Breast epithelium (tissue), 4 donors: ENCODE measurements around the gene BANF1. TPM values are rescaled to one million over a fixed set of nuclear protein-coding genes. Genes with fewer than 3 reads are reported as not detected.

Source experiments
- DNase-seq, 2 donors: peaks; one replicate each; pipeline ENCODE4 v3.0.0-alpha.2; 2019; ENCODE audit warnings: low spot score in 2 of 2
- H3K27ac ChIP-seq, 2 donors: fragments of 200-600 bp; sonication (generic) in 1 of 2; one replicate each; pipeline ENCODE4 v1.5.1; 2016 to 2019; ENCODE audit warnings: mild to moderate bottlenecking in 1 of 2
- H3K27me3 ChIP-seq, 2 donors: fragments of 200-600 bp; sonication (generic) in 1 of 2; one replicate each; pipeline versions ENCODE4 v1.5.1 to v1.6.0; 2017 to 2019; ENCODE audit warnings: control low read depth in 1 of 2, mild to moderate bottlenecking in 1 of 2
- H3K36me3 ChIP-seq: fragments of 200-600 bp; one replicate; pipeline ENCODE4 v1.5.1; 2019
- H3K4me1 ChIP-seq, 2 donors: fragments of 200-600 bp; sonication (generic); one replicate each; pipeline ENCODE4 v1.5.1; 2016 to 2019; ENCODE audit warnings: control low read depth in 1 of 2
- H3K4me3 ChIP-seq, 3 donors: fragments of 200-600 bp; sonication (generic); 1 replicate in 2 of 3; 2 replicates in 1 of 3; pipeline ENCODE4 v1.5.1; 2016 to 2019; ENCODE audit warnings: mild to moderate bottlenecking in 3 of 3, moderate library complexity in 2 of 3
- H3K9me3 ChIP-seq, 2 donors: fragments of 200-600 bp; sonication (generic) in 1 of 2; one replicate each; pipeline ENCODE4 v1.5.1; 2016 to 2019; ENCODE audit warnings: control low read depth in 1 of 2
- CTCF ChIP-seq, 3 donors: fragments of 450-650 bp; IDR thresholded peaks; one replicate each; pipeline ENCODE4 v1.5.1; 2016 to 2017; ENCODE audit warnings: antibody characterized with exemption in 3 of 3, mild to moderate bottlenecking in 3 of 3, moderate library complexity in 3 of 3
- POLR2A ChIP-seq: fragments of 450-650 bp; IDR thresholded peaks from one replicate; pipeline ENCODE4 v1.6.1; 2016; ENCODE audit warnings: antibody characterized with exemption, mild to moderate bottlenecking, moderate library complexity
- POLR2AphosphoS5 ChIP-seq, 3 donors: sonication (generic); formaldehyde crosslinking; IDR thresholded peaks; one replicate each; pipeline ENCODE4 v1.6.1; 2017; ENCODE audit warnings: antibody characterized with exemption in 3 of 3
- intact Hi-C: fragments of 100-400 bp; cut with DNase I; formaldehyde crosslinking; loops from one replicate; pipeline ENCODE4 v1.15.1; 2023; ENCODE audit warnings: low total_unique reads
- total RNA-seq, 3 donors: library from RNA; depleted of rRNA; stranded (reverse); fragments of >200 nt; gene quantifications; one replicate each; pipeline ENCODE4 v1.1.0, GENCODE V29; 2016

Gene BANF1
- total RNA-seq, 3 donors from 2014 or later, result 15.7 to 42.0 (median 37.4) TPM

- H3K9me3 ChIP-seq, result no peaks in the 10 kb centered on the region
- no peak for DNase-seq
- no peak for TF ChIP-seq POLR2AphosphoS5 (IDR thresholded peaks at IDR 0.05)
- TF ChIP-seq POLR2A, result no peak
- no peak for TF ChIP-seq CTCF (IDR thresholded peaks at IDR 0.05)
- peak within 1 kb of the TSS; percentile 70 to 71 for H3K27ac ChIP-seq
- H3K27me3 ChIP-seq, result peaks cover 0 to 6% of the 10 kb centered on the region in 2 donors
- peaks cover 0 to 9% of the 10 kb centered on the region in 2 donors for H3K4me1 ChIP-seq
- intact Hi-C loops, result no loop called here
- H3K4me3 ChIP-seq, result peak within 1 kb of the TSS in 2 of 3 donors; percentile 38 to 68
- no peaks in the 10 kb centered on the region for H3K36me3 ChIP-seq
Measured at GRCh38 chr11:66011785-66012303, 9.5 kb downstream of the BANF1 start, which contains the start of gene CST6. CST6 (plus strand) TSS chr11:66012008; CDS start chr11:66012045, 37 bp downstream.

GRCh38 chr11:66012371-66012945 is 10.2 kb downstream of the BANF1 start:
- Histone ChIP-seq H3K9me3 (no peaks in the 10 kb centered on the region), H3K4me1 (peaks cover 0 to 9% of the 10 kb centered on the region in 2 donors), H3K4me3 (peak overlapping the region in 2 of 3 donors; percentile 38 to 68), H3K27me3 (peaks cover 0 to 6% of the 10 kb centered on the region in 2 donors), H3K36me3 (no peaks in the 10 kb centered on the region), H3K27ac (peak overlapping the region in 1 of 2 donors; percentile 45)
- DNase-seq, result no peak
- intact Hi-C loops, result no loop called here
- TF ChIP-seq CTCF (IDR thresholded peaks at IDR 0.05) (no peak), POLR2AphosphoS5 (IDR thresholded peaks at IDR 0.05) (no peak), POLR2A (no peak)

- peaks cover 0 to 6% of the 10 kb centered on the region in 2 donors for H3K27me3 ChIP-seq
- peak overlapping the region in 1 of 2 donors; percentile 45 for H3K27ac ChIP-seq
- peak in 1 of 2 donors; percentile 72 for DNase-seq
- intact Hi-C loops, result no loop called here
- peaks cover 0 to 9% of the 10 kb centered on the region in 2 donors for H3K4me1 ChIP-seq
- peak in 1 of 3 donors; percentile 50 for TF ChIP-seq POLR2AphosphoS5 (IDR thresholded peaks at IDR 0.05)
- no peak for TF ChIP-seq CTCF (IDR thresholded peaks at IDR 0.05)
- no peak for TF ChIP-seq POLR2A
- H3K4me3 ChIP-seq, result peak overlapping the region in 1 of 3 donors; percentile 15
- H3K9me3 ChIP-seq, result no peaks in the 10 kb centered on the region
- no peaks in the 10 kb centered on the region for H3K36me3 ChIP-seq
Measured at GRCh38 chr11:66012946-66013761, 10.9 kb downstream of the BANF1 start.

- Histone ChIP-seq H3K36me3 (no peaks in the 10 kb centered on the region), H3K4me3 (no peak overlapping the region), H3K27me3 (peaks cover 0 to 6% of the 10 kb centered on the region in 2 donors), H3K27ac (no peak overlapping the region), H3K9me3 (no peaks in the 10 kb centered on the region), H3K4me1 (peaks cover 0 to 9% of the 10 kb centered on the region in 2 donors)
- DNase-seq, result no peak
- no peak for TF ChIP-seq CTCF (IDR thresholded peaks at IDR 0.05)
- TF ChIP-seq POLR2AphosphoS5 (IDR thresholded peaks at IDR 0.05), result no peak
- TF ChIP-seq POLR2A, result no peak
- intact Hi-C loops, result no loop called here
Measured at GRCh38 chr11:66013762-66014100, 11.4 kb downstream of the BANF1 start.
